Natural killer cell (primary cell): ENCODE results near the gene PPP2R5C. TPM values are rescaled to one million over a fixed set of nuclear protein-coding genes. Genes with fewer than 3 reads are reported as not detected.

Experiments
- ATAC-seq, 3 donors: fragments of 150-1000 bp in 2 of 3; fragments of 200-7000 bp in 1 of 3; cut with Tn5 transposase; 1 replicate in 1 of 3; 2 replicates in 2 of 3; pipeline ENCODE4 v1.10.0; 2021; ENCODE audit warnings: mild to moderate bottlenecking in 2 of 3, moderate library complexity in 2 of 3
- DNase-seq, 2 donors: peaks; one replicate each; pipeline versions ENCODE4 v3.0.0 to v3.0.0-alpha.2; 2013 to 2021; ENCODE audit warnings: mixed read lengths in 1 of 2
- H3K27ac ChIP-seq: one replicate; pipeline ENCODE4 v1.5.1; 2013; ENCODE audit warnings: mild to moderate bottlenecking, low read length
- H3K27me3 ChIP-seq: one replicate; pipeline ENCODE4 v1.6.1; 2013; ENCODE audit warnings: low read length; ENCODE audit not compliant: control insufficient read depth, insufficient read depth
- H3K36me3 ChIP-seq: one replicate; pipeline ENCODE4 v1.6.1; 2013; ENCODE audit warnings: low read length; ENCODE audit not compliant: control insufficient read depth, insufficient read depth
- H3K4me1 ChIP-seq: one replicate; pipeline ENCODE4 v1.6.1; 2013; ENCODE audit warnings: low read length; ENCODE audit not compliant: control insufficient read depth, insufficient read depth
- H3K4me3 ChIP-seq: one replicate; pipeline ENCODE4 v1.5.1; 2013; ENCODE audit warnings: low read length
- H3K9me3 ChIP-seq: one replicate; pipeline ENCODE4 v1.6.1; 2013; ENCODE audit warnings: low read length; ENCODE audit not compliant: control insufficient read depth, insufficient read depth
- H3K27ac Mint-ChIP-seq, 2 donors: one replicate each; pipeline ENCODE4 v1.8.0; 2022; ENCODE audit warnings: mild to moderate bottlenecking in 2 of 2, mixed read lengths in 2 of 2, moderate library complexity in 1 of 2
- H3K27me3 Mint-ChIP-seq, 2 donors: one replicate each; pipeline ENCODE4 v1.8.0; 2022; ENCODE audit warnings: low read depth in 2 of 2, mixed read lengths in 2 of 2
- H3K36me3 Mint-ChIP-seq: one replicate; pipeline ENCODE4 v1.8.0; 2022; ENCODE audit warnings: mixed read lengths
- H3K4me1 Mint-ChIP-seq, 2 donors: one replicate each; pipeline ENCODE4 v1.8.0; 2022; ENCODE audit warnings: mixed read lengths in 2 of 2
- H3K4me3 Mint-ChIP-seq: one replicate; pipeline ENCODE4 v1.8.0; 2022; ENCODE audit warnings: mild to moderate bottlenecking, moderate library complexity, mixed read lengths
- H3K9me3 Mint-ChIP-seq, 2 donors: one replicate each; pipeline ENCODE4 v1.8.0; 2022; ENCODE audit warnings: mixed read lengths in 2 of 2
- CTCF ChIP-seq: fragments of 200-600 bp; IDR thresholded peaks from one replicate; pipeline ENCODE4 v1.8.0; 2022; ENCODE audit warnings: antibody characterized with exemption
- WGBS: methylation state at CpG from one replicate; pipeline ENCODE4 v1.1.7; 2013; ENCODE audit warnings: missing lambda C conversion rate; ENCODE audit not compliant: insufficient coverage; 5-methylcytosine and 5-hydroxymethylcytosine counted together
- intact Hi-C: fragments of 100-400 bp; cut with micrococcal nuclease; formaldehyde crosslinking; loops from one replicate; pipeline ENCODE4 v1.14.2; 2022
- total RNA-seq, 4 donors: library from RNA; stranded (reverse); fragments of 120-200 nt in 1 of 4; gene quantifications; one replicate each; pipeline versions ENCODE4 v1.2.3 to v1.2.4, GENCODE V29; 2013 to 2022

PPP2R5C gene
- total RNA-seq, 3 donors from 2014 or later (not counting 1 experiment from before 2014, with no cell fraction given), result 716 to 779 (median 736) TPM

GRCh38 chr14:101972126-101972866 is 210.8 kb downstream of the PPP2R5C start:
- intact Hi-C loops, result no loop called here
- peaks cover 34 to 39% of the 10 kb centered on the region in 2 donors for H3K4me1 Mint-ChIP-seq
- H3K4me1 ChIP-seq, result peaks cover 13% of the 10 kb centered on the region
- H3K4me3 ChIP-seq, result no peak overlapping the region
- no peaks in the 10 kb centered on the region for H3K9me3 ChIP-seq
- H3K9me3 Mint-ChIP-seq, result no peaks in the 10 kb centered on the region
- peaks cover 18% of the 10 kb centered on the region for H3K36me3 ChIP-seq
- no peak for TF ChIP-seq CTCF
- H3K27me3 Mint-ChIP-seq, result no peaks in the 10 kb centered on the region
- ATAC-seq (peak in 2 of 3 donors; percentile 32 to 44), DNase-seq (no peak)
- no peaks in the 10 kb centered on the region for H3K27me3 ChIP-seq
- H3K27ac Mint-ChIP-seq, result peak overlapping the region; percentile 31 to 48
- H3K27ac ChIP-seq, result no peak overlapping the region
- WGBS, result 84% methylated on average over 10 of the region's 10 CpGs
- no peaks in the 10 kb centered on the region for H3K36me3 Mint-ChIP-seq
- H3K4me3 Mint-ChIP-seq, result no peak overlapping the region

- no peak for TF ChIP-seq CTCF
- no peak overlapping the region for H3K27ac ChIP-seq
- H3K27me3 ChIP-seq, result no peaks in the 10 kb centered on the region
- no peaks in the 10 kb centered on the region for H3K36me3 Mint-ChIP-seq
- peaks cover 29 to 32% of the 10 kb centered on the region in 2 donors for H3K4me1 Mint-ChIP-seq
- H3K27me3 Mint-ChIP-seq, result no peaks in the 10 kb centered on the region
- H3K27ac Mint-ChIP-seq, result peak overlapping the region in 1 of 2 donors; percentile 48
- H3K4me1 ChIP-seq, result peaks cover 10% of the 10 kb centered on the region
- no peak for DNase-seq
- peaks cover 25% of the 10 kb centered on the region for H3K36me3 ChIP-seq
- no peaks in the 10 kb centered on the region for H3K9me3 Mint-ChIP-seq
- no peak for ATAC-seq
- no peaks in the 10 kb centered on the region for H3K9me3 ChIP-seq
- intact Hi-C loops, result no loop called here
- H3K4me3 ChIP-seq, result no peak overlapping the region
- 85% methylated on average over 7 of the region's 7 CpGs for WGBS
- H3K4me3 Mint-ChIP-seq, result no peak overlapping the region
These were observed 211.8 kb downstream of the PPP2R5C start for GRCh38 chr14:101973356-101973755.

- DNase-seq (no peak), ATAC-seq (no peak)
- Histone ChIP-seq H3K4me3 (no peak overlapping the region), H3K27me3 (no peaks in the 10 kb centered on the region), H3K36me3 (peaks cover 39% of the 10 kb centered on the region), H3K9me3 (no peaks in the 10 kb centered on the region), H3K4me1 (peaks cover 10% of the 10 kb centered on the region), H3K27ac (no peak overlapping the region)
- H3K27ac Mint-ChIP-seq, result no peak overlapping the region
- intact Hi-C loops, result no loop called here
- no peaks in the 10 kb centered on the region for H3K9me3 Mint-ChIP-seq
- 93% methylated on average over 6 of the region's 7 CpGs for WGBS
- peaks cover 26 to 30% of the 10 kb centered on the region in 2 donors for H3K4me1 Mint-ChIP-seq
- no peak overlapping the region for H3K4me3 Mint-ChIP-seq
- TF ChIP-seq CTCF, result no peak
- H3K27me3 Mint-ChIP-seq, result no peaks in the 10 kb centered on the region
- no peaks in the 10 kb centered on the region for H3K36me3 Mint-ChIP-seq
These were observed 213.7 kb downstream of the PPP2R5C start for GRCh38 chr14:101975231-101975630.

Other genes with a start within 250 kb of the PPP2R5C start
- gene DIO3, start 200.2 kb upstream of the PPP2R5C start, total RNA-seq, result not detected
- gene DYNC1H1, start 202.9 kb downstream of the PPP2R5C start, total RNA-seq, result 100 to 1,000 TPM; 313 to 381 (median 349) TPM